OCI-LY7 (cell line): ENCODE measurements around the gene NCAM1. TPM values are rescaled to one million over a fixed set of nuclear protein-coding genes. Genes with fewer than 3 reads are reported as not detected.

Experiments used
- BruUV-seq: library from RNA; stranded (reverse); fragments of 400-500 nt; replicated peaks from 2 replicates; lab custom pipeline; 2021; lab: Mats Ljungman, UMichigan
- CTCF ChIA-PET: fragments of 300-600 bp; sonication (Branson Sonifier 250); formaldehyde crosslinking; loops from one replicate; lab custom pipeline; 2022; ENCODE audit warnings: antibody characterized with exemption; ENCODE audit not compliant: unreplicated experiment; lab: Charles Lee
- POLR2A ChIA-PET: fragments of 300-600 bp; sonication (Branson Sonifier 250); formaldehyde crosslinking; loops from one replicate; lab custom pipeline; 2022; ENCODE audit warnings: antibody characterized with exemption; lab: Charles Lee
- DNase-seq: peaks from one replicate; pipeline ENCODE4 v3.0.0-alpha.2; 2015; ENCODE audit warnings: low spot score
- H2AFZ ChIP-seq: fragments of 200-600 bp; sonication (generic), shearing (Covaris generic); 2 replicates; pipeline ENCODE4 v1.6.1; 2014; ENCODE audit warnings: mild to moderate bottlenecking, antibody characterized with exemption, low read length, moderate library complexity
- H3K27ac ChIP-seq: fragments of 200-600 bp; sonication (generic); 2 replicates; pipeline ENCODE4 v1.5.1; 2014; ENCODE audit warnings: mixed run types, low read depth, mild to moderate bottlenecking, moderate library complexity, low read length, inconsistent platforms; ENCODE audit not compliant: poor library complexity, severe bottlenecking
- H3K36me3 ChIP-seq: fragments of 200-600 bp; sonication (generic); 2 replicates; pipeline ENCODE4 v1.6.1; 2014; ENCODE audit warnings: mild to moderate bottlenecking, antibody characterized with exemption, low read length, moderate library complexity, mixed read lengths; ENCODE audit not compliant: insufficient read depth
- H3K4me1 ChIP-seq: fragments of 200-600 bp; sonication (generic); 2 replicates; pipeline ENCODE4 v1.5.1; 2014; ENCODE audit warnings: mild to moderate bottlenecking, low read length; ENCODE audit not compliant: insufficient read depth, poor library complexity, severe bottlenecking
- H3K4me2 ChIP-seq: fragments of 200-600 bp; sonication (generic); 2 replicates; pipeline ENCODE4 v1.6.1; 2014; ENCODE audit warnings: mild to moderate bottlenecking, low read length
- H3K4me3 ChIP-seq: fragments of 200-600 bp; sonication (generic); 2 replicates; pipeline ENCODE4 v1.5.1; 2014; ENCODE audit warnings: mild to moderate bottlenecking, low read depth, low read length; ENCODE audit not compliant: poor library complexity, severe bottlenecking
- H3K79me2 ChIP-seq: fragments of 200-600 bp; sonication (generic); 2 replicates; pipeline ENCODE4 v1.6.1; 2016; ENCODE audit warnings: low read depth, mild to moderate bottlenecking, low read length, moderate library complexity, mixed read lengths; ENCODE audit not compliant: insufficient read depth
- H3K9me2 ChIP-seq: fragments of 200-600 bp; sonication (generic); 2 replicates; pipeline ENCODE4 v1.6.1; 2016; ENCODE audit warnings: mild to moderate bottlenecking, low read length, mixed read lengths; ENCODE audit not compliant: insufficient read depth
- H3K9me3 ChIP-seq: fragments of 200-600 bp; sonication (generic); 2 replicates; pipeline ENCODE4 v1.6.1; 2014; ENCODE audit warnings: mild to moderate bottlenecking, mixed run types, low read length, mixed read lengths
- H4K20me1 ChIP-seq: fragments of 200-600 bp; sonication (generic); 2 replicates; pipeline ENCODE4 v1.6.1; 2014; ENCODE audit warnings: mild to moderate bottlenecking, antibody characterized with exemption, low read length, moderate library complexity, mixed read lengths; ENCODE audit not compliant: insufficient read depth
- EZH2phosphoT487 ChIP-seq: fragments of 200-600 bp; sonication (generic); IDR thresholded peaks from 2 replicates; pipeline ENCODE4 v1.6.1; 2018; ENCODE audit warnings: low read depth, borderline replicate concordance, mild to moderate bottlenecking, mixed run types, antibody characterized with exemption, low read length, moderate library complexity, mixed read lengths
- intact Hi-C: fragments of 100-400 bp; cut with micrococcal nuclease; formaldehyde crosslinking; loops from one replicate; pipeline ENCODE4 v1.10.0; 2022; ENCODE audit not compliant: unreplicated experiment
- total RNA-seq, 2 experiments: library from RNA; depleted of rRNA in 1 of 2; stranded (reverse); fragments of >200 nt in 1 of 2; shearing (Covaris generic) in 1 of 2; gene quantifications; 2 replicates each; pipeline ENCODE4 v1.2.3, GENCODE V29; 2014 to 2022
- TF ChIP-seq, protein P1 (sequence below): fragments of 200-600 bp; sonication (generic); conservative IDR thresholded peaks from 2 replicates; pipeline ENCODE4 v1.5.1; 2014; ENCODE audit warnings: mild to moderate bottlenecking, antibody characterized with exemption, low read length, moderate library complexity, mixed read lengths

Gene NCAM1
- total RNA-seq, 2 experiments from 2014 or later, result not detected

DNA sequence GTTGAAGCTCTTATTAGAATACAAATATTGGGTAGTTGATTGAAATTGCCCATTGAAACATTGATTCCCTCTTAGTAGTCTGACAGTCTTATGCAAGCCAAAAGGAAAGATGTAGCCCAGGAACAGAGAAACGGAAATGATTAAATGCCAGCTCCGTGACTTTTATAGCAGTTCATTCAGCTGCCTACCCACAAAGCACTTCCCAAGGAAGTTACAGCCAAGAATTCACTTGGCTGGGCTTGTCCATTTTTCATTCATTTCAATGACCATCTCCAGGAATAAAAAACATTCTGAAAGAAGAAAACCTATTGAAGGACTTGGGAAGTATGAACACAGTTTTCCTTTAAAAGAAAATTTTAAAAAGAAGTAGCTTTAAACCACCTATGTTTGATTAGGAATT lies 62.0 kb downstream of the NCAM1 start:
- no TSS peak for BruUV-seq
- H3K9me3 ChIP-seq, result no peaks in the 10 kb centered on the region
- no peaks in the 10 kb centered on the region for H3K4me1 ChIP-seq

DNA sequence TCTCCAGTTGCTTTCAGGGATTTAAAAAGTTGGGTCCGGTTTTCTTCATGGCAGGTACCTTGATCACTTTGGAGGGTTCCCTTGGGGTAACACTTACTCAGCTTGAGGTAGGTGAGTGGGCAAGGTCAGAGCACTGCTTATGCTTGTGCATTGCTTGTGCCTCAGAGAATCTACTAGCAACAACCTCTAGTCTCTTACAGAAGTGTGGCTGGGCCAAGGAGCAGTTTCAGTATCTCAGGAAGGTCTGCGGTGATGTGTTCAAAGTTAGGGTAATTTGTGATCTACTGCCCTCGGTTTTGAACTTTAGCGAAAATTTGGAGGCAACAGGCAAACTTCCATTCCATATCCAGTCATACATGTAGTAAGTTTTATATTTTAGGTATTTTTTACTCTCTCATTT lies 62.8 kb downstream of the NCAM1 start:
- Histone ChIP-seq H3K4me2 (no peak overlapping the region), H3K79me2 (no peaks in the 10 kb centered on the region), H4K20me1 (no peaks in the 10 kb centered on the region), H3K27ac (no peak overlapping the region), H2AFZ (no peak overlapping the region), H3K9me2 (no peaks in the 10 kb centered on the region), H3K4me3 (no peak overlapping the region), H3K4me1 (no peaks in the 10 kb centered on the region), H3K36me3 (no peaks in the 10 kb centered on the region), H3K9me3 (no peaks in the 10 kb centered on the region)
- ChIA-PET POLR2A (interaction anchor here (0.6 to 1.0 kb wide), 2 partner anchors 51 to 526 kb away, joined by 3 read pairs; no protein-coding TSS in a partner anchor), CTCF (no interaction called here)
- DNase-seq, result no peak
- TF ChIP-seq, protein P1, sequence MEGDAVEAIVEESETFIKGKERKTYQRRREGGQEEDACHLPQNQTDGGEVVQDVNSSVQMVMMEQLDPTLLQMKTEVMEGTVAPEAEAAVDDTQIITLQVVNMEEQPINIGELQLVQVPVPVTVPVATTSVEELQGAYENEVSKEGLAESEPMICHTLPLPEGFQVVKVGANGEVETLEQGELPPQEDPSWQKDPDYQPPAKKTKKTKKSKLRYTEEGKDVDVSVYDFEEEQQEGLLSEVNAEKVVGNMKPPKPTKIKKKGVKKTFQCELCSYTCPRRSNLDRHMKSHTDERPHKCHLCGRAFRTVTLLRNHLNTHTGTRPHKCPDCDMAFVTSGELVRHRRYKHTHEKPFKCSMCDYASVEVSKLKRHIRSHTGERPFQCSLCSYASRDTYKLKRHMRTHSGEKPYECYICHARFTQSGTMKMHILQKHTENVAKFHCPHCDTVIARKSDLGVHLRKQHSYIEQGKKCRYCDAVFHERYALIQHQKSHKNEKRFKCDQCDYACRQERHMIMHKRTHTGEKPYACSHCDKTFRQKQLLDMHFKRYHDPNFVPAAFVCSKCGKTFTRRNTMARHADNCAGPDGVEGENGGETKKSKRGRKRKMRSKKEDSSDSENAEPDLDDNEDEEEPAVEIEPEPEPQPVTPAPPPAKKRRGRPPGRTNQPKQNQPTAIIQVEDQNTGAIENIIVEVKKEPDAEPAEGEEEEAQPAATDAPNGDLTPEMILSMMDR, result no peak
- TF ChIP-seq EZH2phosphoT487, result no peak
- intact Hi-C loops, result no loop called here
- no TSS peak for BruUV-seq

More for the DNA sequence above, 62.0 kb downstream of the NCAM1 start:
- no peak for DNase-seq
- intact Hi-C loops, result no loop called here
- CTCF ChIA-PET, result no interaction called here
- H3K4me2 ChIP-seq, result no peak overlapping the region
- TF ChIP-seq EZH2phosphoT487, result no peak
- TF ChIP-seq, protein P1, result no peak
- no peaks in the 10 kb centered on the region for H3K36me3 ChIP-seq
- H3K27ac ChIP-seq, result no peak overlapping the region
- no peak overlapping the region for H3K4me3 ChIP-seq
- H4K20me1 ChIP-seq, result no peaks in the 10 kb centered on the region
- no peaks in the 10 kb centered on the region for H3K9me2 ChIP-seq
- H3K79me2 ChIP-seq, result no peaks in the 10 kb centered on the region
- H2AFZ ChIP-seq, result no peak overlapping the region
- POLR2A ChIA-PET, result interaction anchor here (0.6 to 1.0 kb wide), 2 partner anchors 52 to 525 kb away, joined by 3 read pairs; no protein-coding TSS in a partner anchor

DNA sequence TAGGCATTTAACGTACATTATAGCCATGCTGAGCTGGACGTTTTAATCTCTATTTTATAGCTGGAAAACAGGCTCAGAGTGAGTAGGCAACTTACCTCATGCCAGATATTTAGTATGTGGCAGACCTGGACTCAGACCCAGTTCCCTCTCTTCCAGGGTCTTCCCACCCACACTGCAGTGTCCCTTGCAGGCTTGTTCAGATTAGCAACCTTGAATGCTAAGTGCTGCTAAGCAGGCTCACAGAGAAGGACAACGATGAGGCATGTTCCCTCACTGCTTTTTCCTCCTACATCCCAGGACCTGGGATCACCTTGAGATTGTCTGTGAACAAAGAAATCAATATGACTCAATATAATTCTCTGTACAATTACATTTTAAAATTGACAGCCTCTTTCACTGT lies 65.6 kb downstream of the NCAM1 start:
- no peak overlapping the region for H3K4me2 ChIP-seq
- H3K36me3 ChIP-seq, result no peaks in the 10 kb centered on the region
- intact Hi-C loops, result no loop called here
- TF ChIP-seq, protein P1, result no peak
- TF ChIP-seq EZH2phosphoT487, result no peak
- H3K4me1 ChIP-seq, result no peaks in the 10 kb centered on the region
- no peak overlapping the region for H3K4me3 ChIP-seq
- no peak for DNase-seq
- H3K9me3 ChIP-seq, result no peaks in the 10 kb centered on the region
- no peaks in the 10 kb centered on the region for H3K9me2 ChIP-seq
- H3K27ac ChIP-seq, result no peak overlapping the region
- no peaks in the 10 kb centered on the region for H4K20me1 ChIP-seq
- BruUV-seq, result no TSS peak
- POLR2A ChIA-PET, result no interaction called here
- no peak overlapping the region for H2AFZ ChIP-seq
- CTCF ChIA-PET, result no interaction called here
- H3K79me2 ChIP-seq, result no peaks in the 10 kb centered on the region
